Measurements from ENCODE around the gene ACAP1.

GRCh38 chr17:7290166-7290565 lies 46.2 kb upstream of the ACAP1 start:
- TF ChIP-seq, protein P1, sequence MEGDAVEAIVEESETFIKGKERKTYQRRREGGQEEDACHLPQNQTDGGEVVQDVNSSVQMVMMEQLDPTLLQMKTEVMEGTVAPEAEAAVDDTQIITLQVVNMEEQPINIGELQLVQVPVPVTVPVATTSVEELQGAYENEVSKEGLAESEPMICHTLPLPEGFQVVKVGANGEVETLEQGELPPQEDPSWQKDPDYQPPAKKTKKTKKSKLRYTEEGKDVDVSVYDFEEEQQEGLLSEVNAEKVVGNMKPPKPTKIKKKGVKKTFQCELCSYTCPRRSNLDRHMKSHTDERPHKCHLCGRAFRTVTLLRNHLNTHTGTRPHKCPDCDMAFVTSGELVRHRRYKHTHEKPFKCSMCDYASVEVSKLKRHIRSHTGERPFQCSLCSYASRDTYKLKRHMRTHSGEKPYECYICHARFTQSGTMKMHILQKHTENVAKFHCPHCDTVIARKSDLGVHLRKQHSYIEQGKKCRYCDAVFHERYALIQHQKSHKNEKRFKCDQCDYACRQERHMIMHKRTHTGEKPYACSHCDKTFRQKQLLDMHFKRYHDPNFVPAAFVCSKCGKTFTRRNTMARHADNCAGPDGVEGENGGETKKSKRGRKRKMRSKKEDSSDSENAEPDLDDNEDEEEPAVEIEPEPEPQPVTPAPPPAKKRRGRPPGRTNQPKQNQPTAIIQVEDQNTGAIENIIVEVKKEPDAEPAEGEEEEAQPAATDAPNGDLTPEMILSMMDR (IDR thresholded peaks at IDR 0.05): no peak
- TF ChIP-seq POLR2A (IDR thresholded peaks at IDR 0.05): no peak
